GM12878 (cell line): ENCODE data around the gene IL1RAPL1. TPM values are rescaled to one million over a fixed set of nuclear protein-coding genes. Genes with fewer than 3 reads are reported as not detected.

Source experiments
- ATAC-seq: fragments of 200-7000 bp; cut with Tn5 transposase; 3 replicates; pipeline ENCODE4 v1.9.1; 2020; ENCODE audit warnings: mild to moderate bottlenecking, moderate library complexity
- BruUV-seq: library from RNA; stranded (reverse); fragments of 400-500 nt; replicated peaks from 2 replicates; lab custom pipeline; 2021; lab: Mats Ljungman, UMichigan
- CTCF ChIA-PET: fragments of 300-600 bp; sonication (Branson Sonifier 250); formaldehyde crosslinking; extraction: SDS; loops from one replicate; lab custom pipeline; 2021; ENCODE audit warnings: inconsistent platforms; lab: Yijun Ruan, JAX
- POLR2A ChIA-PET: fragments of 350-600 bp; formaldehyde crosslinking; extraction: SDS; loops from one replicate; lab custom pipeline; 2021; ENCODE audit warnings: inconsistent platforms; lab: Charles Lee
- RAD21 ChIA-PET: fragments of 300-600 bp; sonication (Branson Sonifier 250); formaldehyde crosslinking; loops from one replicate; lab custom pipeline; 2023; ENCODE audit warnings: antibody characterized with exemption; ENCODE audit not compliant: unreplicated experiment; lab: Charles Lee
- SMC1A ChIA-PET: fragments of 300-600 bp; sonication (Branson Sonifier 250); formaldehyde crosslinking; loops from one replicate; lab custom pipeline; 2023; ENCODE audit not compliant: unreplicated experiment, uncharacterized antibody; lab: Charles Lee
- DNase-seq: peaks from one replicate; pipeline ENCODE4 v3.0.0-alpha.2; 2011; ENCODE audit warnings: low read depth, low spot score
- FAIRE-seq: peaks from 3 replicates; lab custom pipeline; 2011; peaks lifted over from hg19 to GRCh38; lab: Jason Lieb, UNC
- H2AFZ ChIP-seq: 2 replicates; pipeline ENCODE4 v1.6.0; 2011; ENCODE audit warnings: low read depth, low read length, control low read depth; ENCODE audit not compliant: control insufficient read depth
- H3K27ac ChIP-seq: 2 replicates; pipeline ENCODE4 v1.5.1; 2011; ENCODE audit warnings: control low read depth; ENCODE audit not compliant: control insufficient read depth, insufficient read depth
- H3K27me3 ChIP-seq, 2 experiments: replicated peaks in 1 of 2; 2 replicates each; pipeline versions ENCODE4 v1.6.0 to v1.6.1; 2011; ENCODE audit warnings: low read length in 1 of 2; ENCODE audit not compliant: control insufficient read depth in 2 of 2, insufficient read depth in 2 of 2
- H3K36me3 ChIP-seq, 2 experiments: 2 replicates each; pipeline ENCODE4 v1.5.1; 2011; ENCODE audit warnings: low read length in 1 of 2; ENCODE audit not compliant: control insufficient read depth in 2 of 2, insufficient read depth in 2 of 2
- H3K4me1 ChIP-seq: 2 replicates; pipeline ENCODE4 v1.6.1; 2011; ENCODE audit warnings: mild to moderate bottlenecking, low read length, moderate library complexity, mixed read lengths; ENCODE audit not compliant: control insufficient read depth, insufficient read depth
- H3K4me2 ChIP-seq: 2 replicates; pipeline ENCODE4 v1.6.0; 2011; ENCODE audit warnings: control low read depth; ENCODE audit not compliant: control insufficient read depth, insufficient read depth
- H3K4me3 ChIP-seq: fragments of 200-600 bp; sonication (generic); 2 replicates; pipeline ENCODE4 v1.5.1; 2016
- H3K79me2 ChIP-seq: 2 replicates; pipeline ENCODE4 v1.6.0; 2011; ENCODE audit warnings: low read length; ENCODE audit not compliant: control insufficient read depth, insufficient read depth
- H3K9ac ChIP-seq: 2 replicates; pipeline ENCODE4 v1.8.0; 2011; ENCODE audit warnings: low read length, control low read depth, mixed read lengths; ENCODE audit not compliant: control insufficient read depth, insufficient read depth
- H3K9me3 ChIP-seq: replicated peaks from 3 replicates; pipeline ENCODE4 v1.5.1; 2011; ENCODE audit warnings: mild to moderate bottlenecking, low read length; ENCODE audit not compliant: control insufficient read depth, insufficient read depth
- H4K20me1 ChIP-seq: 2 replicates; pipeline ENCODE4 v1.6.0; 2011; ENCODE audit not compliant: control insufficient read depth, insufficient read depth
- EZH2 ChIP-seq: IDR thresholded peaks from 2 replicates; pipeline ENCODE4 v1.6.1; 2012; ENCODE audit warnings: low read depth, mild to moderate bottlenecking, control low read depth, inconsistent platforms, low read length, borderline replicate concordance; ENCODE audit not compliant: control insufficient read depth
- SUZ12 ChIP-seq: fragments of 200-600 bp; sonication (generic); IDR thresholded peaks from one replicate; pipeline ENCODE4 v1.6.1; 2018; ENCODE audit warnings: antibody characterized with exemption, mild to moderate bottlenecking; ENCODE audit not compliant: unreplicated experiment
- ZNF24 ChIP-seq: fragments of 450-650 bp; IDR thresholded peaks from 2 replicates; pipeline ENCODE4 v1.6.1; 2017; ENCODE audit warnings: antibody characterized with exemption, mild to moderate bottlenecking
- WGBS: methylation state at CpG from one replicate; pipeline ENCODE4 v1.1.6; 2016; ENCODE audit warnings: low lambda C conversion rate; ENCODE audit not compliant: insufficient replicate concordance, insufficient coverage; ENCODE audit errors: missing lambda C conversion rate; 5-methylcytosine and 5-hydroxymethylcytosine counted together
- in situ Hi-C: fragments of 300-500 bp; cut with MboI; formaldehyde crosslinking; loops from 9 replicates; pipeline ENCODE4 v1.14.3; 2018; ENCODE audit warnings: mixed read lengths
- intact Hi-C: fragments of 100-400 bp; cut with micrococcal nuclease; formaldehyde crosslinking; loops from one replicate; pipeline ENCODE4 v1.14.2; 2022; ENCODE audit not compliant: unreplicated experiment
- polyA plus RNA-seq, 11 experiments: library from polyadenylated mRNA; depleted of rRNA in 4 of 11; unstranded in 6 of 11; stranded (reverse) in 5 of 11; fragments of >200 nt; fragmentation: Nextera tagmentation in 4 of 11; fragmentation: Illumina TruSeq in 1 of 11; extraction: Ambion mirVana in 4 of 11; extraction: Trizol in 1 of 11; gene quantifications; 1 replicate in 1 of 11; 2 replicates in 10 of 11; pipeline versions ENCODE4 v1.2.1 to v1.2.3, GENCODE V29; 2011 to 2016; ENCODE audit warnings: inconsistent platforms in 2 of 11, missing spikeins in 2 of 11, low read depth in 1 of 11
- total RNA-seq, 4 experiments: library from RNA; depleted of rRNA in 3 of 4; stranded (reverse); fragments of >200 nt in 3 of 4; fragmentation: Illumina TruSeq in 1 of 4; extraction: Trizol in 1 of 4; gene quantifications; 2 replicates each; pipeline versions ENCODE4 v1.2.1 to v1.2.3, GENCODE V29; 2013 to 2021
- TF ChIP-seq, protein P1 (sequence below): fragments of 450-650 bp; IDR thresholded peaks from 2 replicates; pipeline ENCODE4 v1.6.1; 2017; ENCODE audit warnings: low read depth, mild to moderate bottlenecking, moderate library complexity
- TF ChIP-seq, protein P2 (sequence below): fragments of 450-650 bp; IDR thresholded peaks from 2 replicates; pipeline ENCODE4 v1.6.1; 2016; ENCODE audit warnings: mild to moderate bottlenecking
- TF ChIP-seq, protein P3 (sequence below): IDR thresholded peaks from 2 replicates; pipeline ENCODE4 v1.6.1; 2011; ENCODE audit warnings: borderline replicate concordance, low read depth, mild to moderate bottlenecking, moderate library complexity, low read length; ENCODE audit not compliant: insufficient read depth, poor library complexity, severe bottlenecking

The IL1RAPL1 gene
- total and polyA plus RNA-seq, 10 of the 15 experiments (the other 5 are each of a cell fraction or from before 2014, with no cell fraction given), result not detected

DNA sequence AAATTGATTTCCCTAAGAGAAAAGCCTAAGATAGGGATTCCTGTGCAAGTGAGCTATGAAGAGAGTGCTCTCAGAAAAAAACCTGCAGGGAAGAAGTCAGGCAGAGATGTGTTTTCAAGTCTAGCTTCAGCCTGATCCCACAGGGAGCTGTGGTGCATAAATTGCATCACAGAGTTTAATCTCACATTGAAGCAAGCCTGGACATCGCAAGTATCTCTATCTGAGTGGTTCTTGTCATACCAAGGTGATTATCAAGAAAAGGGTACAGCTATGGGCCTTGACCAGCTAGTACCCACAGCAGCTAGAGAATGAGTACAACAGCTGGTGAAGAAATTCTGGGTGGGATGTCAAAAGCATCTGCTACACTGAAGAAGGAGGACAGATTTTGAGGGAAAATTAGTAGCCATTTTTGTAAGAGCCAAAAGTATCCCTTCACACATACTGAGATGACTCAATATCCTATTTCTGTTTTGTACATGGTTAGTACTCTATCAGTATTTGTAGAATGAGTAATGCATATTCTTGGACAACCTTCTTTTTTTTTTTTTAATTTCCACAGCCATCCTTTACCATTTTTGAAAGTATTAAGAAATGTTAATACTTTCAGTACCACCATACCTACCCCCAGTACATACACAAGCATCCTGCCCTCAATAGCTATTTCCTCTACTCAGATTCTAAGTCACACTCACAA, 708.9 kb downstream of the IL1RAPL1 start:
- ChIA-PET RAD21 (no interaction called here), SMC1A (no interaction called here), POLR2A (no interaction called here), CTCF (interaction anchor here (1.0 kb wide), 1 partner anchor 18 kb away, joined by 3 read pairs; no protein-coding TSS in a partner anchor)
- H3K27ac ChIP-seq, result no peak overlapping the region
- no peak for FAIRE-seq
- intact Hi-C loops, result no loop called here
- WGBS, result 0% methylated on average over 1 of the region's 1 CpG
- H2AFZ ChIP-seq, result no peak overlapping the region
- H3K36me3 ChIP-seq, result no peaks in the 10 kb centered on the region
- DNase-seq, result no peak
- in situ Hi-C loops, result no loop called here
- no peaks in the 10 kb centered on the region for H3K9me3 ChIP-seq
- no peaks in the 10 kb centered on the region for H3K4me1 ChIP-seq
- no peak overlapping the region for H3K4me2 ChIP-seq
- no peaks in the 10 kb centered on the region for H4K20me1 ChIP-seq
- H3K4me3 ChIP-seq, result no peak overlapping the region
- TF ChIP-seq, protein P1, sequence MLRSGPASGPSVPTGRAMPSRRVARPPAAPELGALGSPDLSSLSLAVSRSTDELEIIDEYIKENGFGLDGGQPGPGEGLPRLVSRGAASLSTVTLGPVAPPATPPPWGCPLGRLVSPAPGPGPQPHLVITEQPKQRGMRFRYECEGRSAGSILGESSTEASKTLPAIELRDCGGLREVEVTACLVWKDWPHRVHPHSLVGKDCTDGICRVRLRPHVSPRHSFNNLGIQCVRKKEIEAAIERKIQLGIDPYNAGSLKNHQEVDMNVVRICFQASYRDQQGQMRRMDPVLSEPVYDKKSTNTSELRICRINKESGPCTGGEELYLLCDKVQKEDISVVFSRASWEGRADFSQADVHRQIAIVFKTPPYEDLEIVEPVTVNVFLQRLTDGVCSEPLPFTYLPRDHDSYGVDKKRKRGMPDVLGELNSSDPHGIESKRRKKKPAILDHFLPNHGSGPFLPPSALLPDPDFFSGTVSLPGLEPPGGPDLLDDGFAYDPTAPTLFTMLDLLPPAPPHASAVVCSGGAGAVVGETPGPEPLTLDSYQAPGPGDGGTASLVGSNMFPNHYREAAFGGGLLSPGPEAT, result no peak
- TF ChIP-seq ZNF24 (no peak), EZH2 (no peak), SUZ12 (no peak)
- TF ChIP-seq, protein P2, sequence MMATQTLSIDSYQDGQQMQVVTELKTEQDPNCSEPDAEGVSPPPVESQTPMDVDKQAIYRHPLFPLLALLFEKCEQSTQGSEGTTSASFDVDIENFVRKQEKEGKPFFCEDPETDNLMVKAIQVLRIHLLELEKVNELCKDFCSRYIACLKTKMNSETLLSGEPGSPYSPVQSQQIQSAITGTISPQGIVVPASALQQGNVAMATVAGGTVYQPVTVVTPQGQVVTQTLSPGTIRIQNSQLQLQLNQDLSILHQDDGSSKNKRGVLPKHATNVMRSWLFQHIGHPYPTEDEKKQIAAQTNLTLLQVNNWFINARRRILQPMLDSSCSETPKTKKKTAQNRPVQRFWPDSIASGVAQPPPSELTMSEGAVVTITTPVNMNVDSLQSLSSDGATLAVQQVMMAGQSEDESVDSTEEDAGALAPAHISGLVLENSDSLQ, result no peak
- TF ChIP-seq, protein P3, sequence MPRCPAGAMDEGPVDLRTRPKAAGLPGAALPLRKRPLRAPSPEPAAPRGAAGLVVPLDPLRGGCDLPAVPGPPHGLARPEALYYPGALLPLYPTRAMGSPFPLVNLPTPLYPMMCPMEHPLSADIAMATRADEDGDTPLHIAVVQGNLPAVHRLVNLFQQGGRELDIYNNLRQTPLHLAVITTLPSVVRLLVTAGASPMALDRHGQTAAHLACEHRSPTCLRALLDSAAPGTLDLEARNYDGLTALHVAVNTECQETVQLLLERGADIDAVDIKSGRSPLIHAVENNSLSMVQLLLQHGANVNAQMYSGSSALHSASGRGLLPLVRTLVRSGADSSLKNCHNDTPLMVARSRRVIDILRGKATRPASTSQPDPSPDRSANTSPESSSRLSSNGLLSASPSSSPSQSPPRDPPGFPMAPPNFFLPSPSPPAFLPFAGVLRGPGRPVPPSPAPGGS, result no peak
- H3K9ac ChIP-seq, result no peak overlapping the region
- no peaks in the 10 kb centered on the region for H3K79me2 ChIP-seq
- no peaks in the 10 kb centered on the region for H3K27me3 ChIP-seq
- no peak for ATAC-seq
- BruUV-seq, result no TSS peak
